Adrenal gland (tissue), 12 donors: ENCODE data around the gene TMEM97. TPM values are rescaled to one million over a fixed set of nuclear protein-coding genes. Genes with fewer than 3 reads are reported as not detected.

Source experiments
- DNase-seq, 7 donors: peaks; one replicate each; pipeline ENCODE4 v3.0.0-alpha.2; 2019 to 2020
- H3K27ac ChIP-seq, 5 donors: fragments of 200-600 bp; sonication (generic) in 4 of 5; 1 replicate in 3 of 5; 2 replicates in 2 of 5; pipeline versions ENCODE4 v1.5.1 to v1.8.0; 2016 to 2020; ENCODE audit warnings: mild to moderate bottlenecking in 1 of 5
- H3K27me3 ChIP-seq: fragments of 200-600 bp; 2 replicates; pipeline ENCODE4 v1.8.0; 2021
- H3K36me3 ChIP-seq, 2 donors: fragments of 200-600 bp; replicated peaks in 1 of 2; 1 replicate in 1 of 2; 2 replicates in 1 of 2; pipeline versions ENCODE4 v1.5.1 to v1.8.0; 2018 to 2022
- H3K4me1 ChIP-seq, 2 donors: fragments of 200-600 bp; replicated peaks in 1 of 2; 1 replicate in 1 of 2; 2 replicates in 1 of 2; pipeline versions ENCODE4 v1.5.1 to v1.8.0; 2018 to 2021
- H3K4me3 ChIP-seq, 4 donors: fragments of 200-600 bp; sonication (generic) in 3 of 4; one replicate each; pipeline ENCODE4 v1.5.1; 2016 to 2018
- H3K9me3 ChIP-seq, 3 donors: fragments of 200-600 bp; sonication (generic) in 1 of 3; replicated peaks in 1 of 3; 1 replicate in 2 of 3; 2 replicates in 1 of 3; pipeline versions ENCODE4 v1.5.1 to v1.8.0; 2016 to 2021
- CTCF ChIP-seq, 6 experiments: fragments of 450-650 bp in 4 of 6; fragments of 200-600 bp in 2 of 6; sonication (generic) in 1 of 6; IDR thresholded peaks; 1 replicate in 5 of 6; 2 replicates in 1 of 6; pipeline versions ENCODE4 v1.5.1 to v1.8.0; 2016 to 2021; ENCODE audit warnings: antibody characterized with exemption in 6 of 6, mild to moderate bottlenecking in 2 of 6, moderate library complexity in 1 of 6
- POLR2A ChIP-seq, 2 donors: fragments of 450-650 bp; IDR thresholded peaks; one replicate each; pipeline ENCODE4 v1.6.1; 2017; ENCODE audit warnings: antibody characterized with exemption in 2 of 2, mild to moderate bottlenecking in 2 of 2, moderate library complexity in 1 of 2
- WGBS, 4 donors: extraction: QIAGEN DNeasy Blood & Tissue Kit in 2 of 4; methylation state at CpG; one replicate each; pipeline versions ENCODE4 v1.1.5 to v1.1.7; 2013 to 2017; 5-methylcytosine and 5-hydroxymethylcytosine counted together
- intact Hi-C, 2 donors: fragments of 100-400 bp; cut with DNase I; formaldehyde crosslinking; loops; one replicate each; pipeline versions ENCODE4 v1.14.1 to v1.15.0; 2022 to 2023
- polyA plus RNA-seq, 3 donors: library from polyadenylated mRNA; stranded (reverse); fragments of 200-250 nt in 2 of 3; fragments of 350-450 nt in 1 of 3; fragmentation: Illumina TruSeq in 1 of 3; extraction: RNeasy Lipid Tissue Mini Kit (QIAGEN cat#74804) in 1 of 3; gene quantifications; one replicate each; pipeline ENCODE4 v1.2.3, GENCODE V29; 2013 to 2014
- total RNA-seq, 9 donors: library from RNA; depleted of rRNA in 4 of 9; stranded (reverse); fragments of >200 nt in 4 of 9; fragments of 120-200 nt in 1 of 9; fragmentation: NEBNext Ultra II Directional in 1 of 9; extraction: Animal tissue kit (Norgen Biotek cat#: 25700) in 1 of 9; gene quantifications; one replicate each; pipeline versions ENCODE4 v1.1.0 to v1.2.4, GENCODE V29; 2013 to 2023
- donor health status: healthy with polysubstance abuse.
- donor health status: Bipolar disorder and iron deficiency.
- donor health status: DM: yes; HTN: yes; CAD: no.
- donor health status: DM: no; HTN: no; CAD: no.
- donor health status: DM: no; HTN: no; CAD: no.
- donor health status: DM: yes; HTN: yes; CAD: no.

Gene TMEM97
- total and polyA plus RNA-seq, 12 donors, result 6.5 to 779 (median 33.8) TPM

GRCh38 chr17:28368306-28368831 lies 49.4 kb downstream of the TMEM97 start:
- Histone ChIP-seq H3K27ac (no peak overlapping the region), H3K4me1 (peaks cover 31 to 33% of the 10 kb centered on the region in 2 donors), H3K9me3 (no peaks in the 10 kb centered on the region), H3K36me3 (peaks cover 0 to 13% of the 10 kb centered on the region in 2 donors), H3K4me3 (no peak overlapping the region), H3K27me3 (no peaks in the 10 kb centered on the region)
- TF ChIP-seq POLR2A (IDR thresholded peaks at IDR 0.05), result no peak
- no peak for TF ChIP-seq CTCF (IDR thresholded peaks at IDR 0.05)
- intact Hi-C loops, result no loop called here
- no peak for DNase-seq
- 80 to 93% (median 87%) methylated on average over 5 of the region's 5 CpGs for WGBS, 4 donors

GRCh38 chr17:28368915-28369683 lies 50.1 kb downstream of the TMEM97 start:
- peak overlapping the region in 3 of 5 donors; percentile 79 to 93 (median 91) for H3K27ac ChIP-seq
- H3K4me1 ChIP-seq, result peaks cover 33 to 34% of the 10 kb centered on the region in 2 donors
- no peak for TF ChIP-seq CTCF (IDR thresholded peaks at IDR 0.05)
- no peak for TF ChIP-seq POLR2A (IDR thresholded peaks at IDR 0.05)
- DNase-seq, result no peak
- 91 to 98% (median 94%) methylated on average over 7 to 23 of the region's 23 CpGs for WGBS, 4 donors
- peaks cover 0 to 6% of the 10 kb centered on the region in 2 donors for H3K36me3 ChIP-seq
- intact Hi-C loops, result no loop called here
- H3K27me3 ChIP-seq, result no peaks in the 10 kb centered on the region
- no peaks in the 10 kb centered on the region for H3K9me3 ChIP-seq
- H3K4me3 ChIP-seq, result no peak overlapping the region

- peak in 3 of 7 donors; percentile 36 to 44 (median 38) for DNase-seq
- Histone ChIP-seq H3K27ac (peak overlapping the region; percentile 55 to 93 (median 79)), H3K4me1 (peaks cover 33 to 34% of the 10 kb centered on the region in 2 donors), H3K36me3 (peaks cover 0 to under 1% of the 10 kb centered on the region in 2 donors), H3K27me3 (no peaks in the 10 kb centered on the region), H3K9me3 (no peaks in the 10 kb centered on the region), H3K4me3 (no peak overlapping the region)
- intact Hi-C loops, result no loop called here
- no peak for TF ChIP-seq POLR2A (IDR thresholded peaks at IDR 0.05)
- no peak for TF ChIP-seq CTCF (IDR thresholded peaks at IDR 0.05)
- 70 to 83% (median 76%) methylated on average over 6 to 10 of the region's 10 CpGs for WGBS, 4 donors
These were observed 50.7 kb downstream of the TMEM97 start for GRCh38 chr17:28369684-28370034.

- Histone ChIP-seq H3K4me3 (peak within 1 kb of the TSS in 1 of 4 donors; percentile 76), H3K4me1 (peaks cover 33 to 34% of the 10 kb centered on the region in 2 donors), H3K36me3 (no peaks in the 10 kb centered on the region), H3K9me3 (no peaks in the 10 kb centered on the region), H3K27me3 (no peaks in the 10 kb centered on the region), H3K27ac (peak within 1 kb of the TSS; percentile 63 to 93 (median 79))
- WGBS, 4 donors, result 12 to 20% (median 16%) methylated on average over 5 to 8 of the region's 8 CpGs
- TF ChIP-seq POLR2A (IDR thresholded peaks at IDR 0.05) (peak in 1 of 2 donors; percentile 63), CTCF (IDR thresholded peaks at IDR 0.05) (peak in 2 of 6 experiments; percentile 6 to 20)
- DNase-seq, result peak; percentile 72 to 98 (median 94)
- intact Hi-C loops, result no loop called here
These were observed 51.2 kb downstream of the TMEM97 start, which contains the start of gene VTN for GRCh38 chr17:28370035-28370743. Gene VTN, minus strand, starts transcription at chr17:28370307. Its CDS starts 104 bp downstream, at chr17:28370203.
